Esophagus squamous epithelium (tissue), 4 donors: ENCODE results near the gene MYL11.

ENCODE experiments used
- CTCF ChIP-seq, 6 experiments: fragments of 450-650 bp in 4 of 6; fragments of 200-600 bp in 2 of 6; sonication (generic) in 2 of 6; IDR thresholded peaks; one replicate each; pipeline ENCODE4 v1.5.1; 2016 to 2019; ENCODE audit warnings: antibody characterized with exemption in 6 of 6, mild to moderate bottlenecking in 4 of 6, moderate library complexity in 4 of 6
- POLR2A ChIP-seq, 4 donors: fragments of 450-650 bp; IDR thresholded peaks; one replicate each; pipeline ENCODE4 v1.6.1; 2017; ENCODE audit warnings: antibody characterized with exemption in 4 of 4, mild to moderate bottlenecking in 4 of 4, moderate library complexity in 3 of 4

GRCh38 chr16:30369938-30370455 is 4.6 kb upstream of the MYL11 start:
- peak in 1 of 4 donors; percentile 78 for TF ChIP-seq POLR2A (IDR thresholded peaks at IDR 0.05)
- peak in 1 of 6 experiments; percentile 27 for TF ChIP-seq CTCF (IDR thresholded peaks at IDR 0.05)
